ENCODE results near the gene ENTPD3.

The ENTPD3 gene

GRCh38 chr3:40387001-40387894 is at the start of gene ENTPD3:
TSS of gene ENTPD3 (plus strand) at chr3:40387184. CDS start at chr3:40388058, 874 bp downstream.
- Mint-ChIP-seq H3K36me3 (ENCODE audit: low read depth) (no peaks in the 10 kb centered on the region), H3K27me3 (peaks cover 32% of the 10 kb centered on the region), H3K9me3 (no peaks in the 10 kb centered on the region), H3K4me1 (ENCODE audit: low read depth) (peaks cover 10% of the 10 kb centered on the region), H3K4me3 (peak within 1 kb of the TSS; percentile 66), H3K27ac (no peak within 1 kb of the TSS)
- DNase-seq, result peak; percentile 57

- Mint-ChIP-seq H3K4me1 (ENCODE audit: low read depth) (peaks cover 25% of the 10 kb centered on the region), H3K4me3 (no peak overlapping the region), H3K27ac (no peak overlapping the region), H3K36me3 (ENCODE audit: low read depth) (no peaks in the 10 kb centered on the region), H3K9me3 (no peaks in the 10 kb centered on the region), H3K27me3 (peaks cover 7% of the 10 kb centered on the region)
- no peak for DNase-seq
These were observed 47.1 kb upstream of the ENTPD3 start for GRCh38 chr3:40339871-40340270.

- Mint-ChIP-seq H3K27me3 (peaks cover 8% of the 10 kb centered on the region), H3K4me1 (ENCODE audit: low read depth) (peaks cover 25% of the 10 kb centered on the region), H3K9me3 (no peaks in the 10 kb centered on the region), H3K36me3 (ENCODE audit: low read depth) (no peaks in the 10 kb centered on the region), H3K4me3 (no peak overlapping the region), H3K27ac (no peak overlapping the region)
- no peak for DNase-seq
These were observed 46.3 kb upstream of the ENTPD3 start for GRCh38 chr3:40340541-40341170.

- Mint-ChIP-seq H3K36me3 (ENCODE audit: low read depth) (no peaks in the 10 kb centered on the region), H3K4me1 (ENCODE audit: low read depth) (peaks cover 18% of the 10 kb centered on the region), H3K27me3 (peaks cover 9% of the 10 kb centered on the region), H3K4me3 (no peak overlapping the region), H3K9me3 (no peaks in the 10 kb centered on the region), H3K27ac (no peak overlapping the region)
- DNase-seq, result no peak
These were observed 45.3 kb upstream of the ENTPD3 start for GRCh38 chr3:40341671-40342070.

- Mint-ChIP-seq H3K36me3 (ENCODE audit: low read depth) (peaks cover 3% of the 10 kb centered on the region), H3K9me3 (peaks cover 15% of the 10 kb centered on the region), H3K27ac (no peak overlapping the region), H3K27me3 (peaks cover 17% of the 10 kb centered on the region), H3K4me3 (no peak overlapping the region), H3K4me1 (ENCODE audit: low read depth) (no peaks in the 10 kb centered on the region)
- no peak for DNase-seq
These were observed 36.5 kb upstream of the ENTPD3 start for GRCh38 chr3:40350529-40350928.

- Mint-ChIP-seq H3K27me3 (peaks cover 29% of the 10 kb centered on the region), H3K36me3 (ENCODE audit: low read depth) (no peaks in the 10 kb centered on the region), H3K4me1 (ENCODE audit: low read depth) (no peaks in the 10 kb centered on the region), H3K27ac (no peak overlapping the region), H3K9me3 (peaks cover 9% of the 10 kb centered on the region), H3K4me3 (no peak overlapping the region)
- DNase-seq, result no peak
These were observed 31.6 kb upstream of the ENTPD3 start for GRCh38 chr3:40355410-40355809.

- Mint-ChIP-seq H3K4me1 (ENCODE audit: low read depth) (no peaks in the 10 kb centered on the region), H3K27ac (no peak overlapping the region), H3K36me3 (ENCODE audit: low read depth) (no peaks in the 10 kb centered on the region), H3K4me3 (no peak overlapping the region), H3K27me3 (peaks cover 21% of the 10 kb centered on the region), H3K9me3 (no peaks in the 10 kb centered on the region)
- no peak for DNase-seq
These were observed 28.5 kb upstream of the ENTPD3 start for GRCh38 chr3:40358454-40358853.

- H3K27me3 Mint-ChIP-seq, result peaks cover 7% of the 10 kb centered on the region
- DNase-seq, result no peak
- no peaks in the 10 kb centered on the region for H3K36me3 Mint-ChIP-seq (ENCODE audit: low read depth)
- H3K4me1 Mint-ChIP-seq (ENCODE audit: low read depth), result no peaks in the 10 kb centered on the region
- no peaks in the 10 kb centered on the region for H3K9me3 Mint-ChIP-seq
- H3K27ac Mint-ChIP-seq, result no peak overlapping the region
- H3K4me3 Mint-ChIP-seq, result no peak overlapping the region
These were observed 23.3 kb upstream of the ENTPD3 start for GRCh38 chr3:40363674-40364073.

- Mint-ChIP-seq H3K4me3 (no peak overlapping the region), H3K27ac (no peak overlapping the region), H3K27me3 (peaks cover 17% of the 10 kb centered on the region), H3K4me1 (ENCODE audit: low read depth) (no peaks in the 10 kb centered on the region), H3K36me3 (ENCODE audit: low read depth) (no peaks in the 10 kb centered on the region), H3K9me3 (no peaks in the 10 kb centered on the region)
- no peak for DNase-seq
These were observed 20.5 kb upstream of the ENTPD3 start for GRCh38 chr3:40366203-40367162.

- Mint-ChIP-seq H3K27me3 (peaks cover 17% of the 10 kb centered on the region), H3K4me1 (ENCODE audit: low read depth) (no peaks in the 10 kb centered on the region), H3K4me3 (no peak overlapping the region), H3K36me3 (ENCODE audit: low read depth) (no peaks in the 10 kb centered on the region), H3K27ac (no peak overlapping the region), H3K9me3 (no peaks in the 10 kb centered on the region)
- no peak for DNase-seq
These were observed 17.3 kb upstream of the ENTPD3 start for GRCh38 chr3:40369716-40370115.

GRCh38 chr3:40377822-40378221 is 9.2 kb upstream of the ENTPD3 start:
- Mint-ChIP-seq H3K27ac (no peak overlapping the region), H3K9me3 (peaks cover 15% of the 10 kb centered on the region)
- no peak for DNase-seq

GRCh38 chr3:40379674-40380306 is 7.2 kb upstream of the ENTPD3 start:
- no peak overlapping the region for H3K27ac Mint-ChIP-seq
- no peak for DNase-seq

More at GRCh38 chr3:40377822-40378221, 9.2 kb upstream of the ENTPD3 start:
- Mint-ChIP-seq H3K4me3 (no peak overlapping the region), H3K36me3 (ENCODE audit: low read depth) (no peaks in the 10 kb centered on the region), H3K27me3 (no peaks in the 10 kb centered on the region), H3K4me1 (ENCODE audit: low read depth) (peaks cover 10% of the 10 kb centered on the region)

GRCh38 chr3:40381904-40382616 is 4.9 kb upstream of the ENTPD3 start:
- peaks cover 8% of the 10 kb centered on the region for H3K27me3 Mint-ChIP-seq
- no peak overlapping the region for H3K4me3 Mint-ChIP-seq
- H3K36me3 Mint-ChIP-seq (ENCODE audit: low read depth), result no peaks in the 10 kb centered on the region
- H3K27ac Mint-ChIP-seq, result no peak overlapping the region
- no peak for DNase-seq
- peaks cover 15% of the 10 kb centered on the region for H3K4me1 Mint-ChIP-seq (ENCODE audit: low read depth)
- peaks cover 5% of the 10 kb centered on the region for H3K9me3 Mint-ChIP-seq

More at GRCh38 chr3:40379674-40380306, 7.2 kb upstream of the ENTPD3 start:
- peaks cover 15% of the 10 kb centered on the region for H3K9me3 Mint-ChIP-seq
- no peaks in the 10 kb centered on the region for H3K27me3 Mint-ChIP-seq
- no peaks in the 10 kb centered on the region for H3K36me3 Mint-ChIP-seq (ENCODE audit: low read depth)
- no peak overlapping the region for H3K4me3 Mint-ChIP-seq
- peaks cover 10% of the 10 kb centered on the region for H3K4me1 Mint-ChIP-seq (ENCODE audit: low read depth)
